GM21723 (cell line): ENCODE results near the gene TPM3.
"Not testable (repeated sequence)": the region's sequence is repeated elsewhere in the genome, so short reads cannot be mapped to it uniquely, and the experiment has no call there.

Source experiments
- ATAC-seq: cut with Tn5 transposase; IDR thresholded peaks from one replicate; pipeline ENCODE4 v1.9.1; 2021; ENCODE audit warnings: mild to moderate bottlenecking, moderate library complexity; ENCODE audit not compliant: unreplicated experiment

Gene TPM3

GRCh38 chr1:154170547-154171222, 21.2 kb downstream of the TPM3 start:
- no peak for ATAC-seq

- ATAC-seq: no peak
Observed at GRCh38 chr1:154167461-154167860, 24.4 kb downstream of the TPM3 start.

GRCh38 chr1:154166207-154166606, 25.7 kb downstream of the TPM3 start:
- no peak for ATAC-seq

GRCh38 chr1:154159554-154159953, 32.3 kb downstream of the TPM3 start:
- ATAC-seq: no peak

- ATAC-seq: peak; percentile 50
Observed at GRCh38 chr1:154158307-154159125, 33.4 kb downstream of the TPM3 start.

- ATAC-seq: peak; percentile 76
Observed at GRCh38 chr1:154157520-154158306, 34.2 kb downstream of the TPM3 start.

- no peak for ATAC-seq
Observed at GRCh38 chr1:154155251-154155650, 36.6 kb downstream of the TPM3 start.

GRCh38 chr1:154154534-154155191, 37.2 kb downstream of the TPM3 start, which contains the start of gene NUP210L:
TSS of gene NUP210L (minus strand) at chr1:154155073.
- no peak for ATAC-seq

GRCh38 chr1:154154053-154154452, 37.8 kb downstream of the TPM3 start:
- ATAC-seq: no peak

- ATAC-seq: no peak
Observed at GRCh38 chr1:154151311-154151710, 40.6 kb downstream of the TPM3 start.

GRCh38 chr1:154148807-154149206, 43.1 kb downstream of the TPM3 start:
- ATAC-seq: no peak

- not testable (repeated sequence) for ATAC-seq
Observed at GRCh38 chr1:154147505-154147904, 44.4 kb downstream of the TPM3 start.

- ATAC-seq: no peak
Observed at GRCh38 chr1:154145986-154146385, 45.9 kb downstream of the TPM3 start.

- ATAC-seq: no peak
Observed at GRCh38 chr1:154142358-154142757, 49.5 kb downstream of the TPM3 start.

- no peak for ATAC-seq
Observed at GRCh38 chr1:154141240-154141639, 50.7 kb downstream of the TPM3 start.

GRCh38 chr1:154137888-154138287, 54.0 kb downstream of the TPM3 start:
- ATAC-seq: no peak

GRCh38 chr1:154133256-154133655, 58.6 kb downstream of the TPM3 start:
- no peak for ATAC-seq

GRCh38 chr1:154129391-154129970, 62.4 kb downstream of the TPM3 start:
- ATAC-seq: no peak

- ATAC-seq: not testable (repeated sequence)
Observed at GRCh38 chr1:154123205-154123604, 68.7 kb downstream of the TPM3 start.

- no peak for ATAC-seq
Observed at GRCh38 chr1:154117642-154118041, 74.3 kb downstream of the TPM3 start.

- no peak for ATAC-seq
Observed at GRCh38 chr1:154115180-154115579, 76.7 kb downstream of the TPM3 start.
